OCI-LY1 (cell line): ENCODE results near the gene OSR1.

Experiments used
- H2AFZ ChIP-seq: fragments of 200-600 bp; sonication (generic), shearing (Covaris generic); 2 replicates; pipeline ENCODE4 v1.6.0; 2014; ENCODE audit warnings: antibody characterized with exemption, mild to moderate bottlenecking, low read length
- H3F3A ChIP-seq: fragments of 200-600 bp; sonication (generic), shearing (Covaris generic); 2 replicates; pipeline ENCODE4 v1.6.0; 2014; ENCODE audit warnings: mild to moderate bottlenecking, antibody characterized with exemption, low read length, moderate library complexity; ENCODE audit not compliant: insufficient read depth
- H3K27ac ChIP-seq: fragments of 200-600 bp; sonication (generic); 2 replicates; pipeline ENCODE4 v1.5.1; 2014; ENCODE audit warnings: low read length, mixed run types, mild to moderate bottlenecking, low read depth; ENCODE audit not compliant: poor library complexity, severe bottlenecking
- H3K27me3 ChIP-seq: fragments of 200-600 bp; sonication (generic); 2 replicates; pipeline ENCODE4 v1.6.0; 2014; ENCODE audit warnings: antibody characterized with exemption, mild to moderate bottlenecking, low read length, moderate library complexity; ENCODE audit not compliant: insufficient read depth
- H3K36me3 ChIP-seq: fragments of 200-600 bp; sonication (generic); 2 replicates; pipeline ENCODE4 v1.6.1; 2014; ENCODE audit warnings: mild to moderate bottlenecking, antibody characterized with exemption, low read length, moderate library complexity, mixed read lengths; ENCODE audit not compliant: insufficient read depth
- H3K4me1 ChIP-seq: fragments of 200-600 bp; sonication (generic); 2 replicates; pipeline ENCODE4 v1.5.1; 2014; ENCODE audit warnings: mild to moderate bottlenecking, low read length, moderate library complexity; ENCODE audit not compliant: insufficient read depth, severe bottlenecking
- H3K4me2 ChIP-seq: fragments of 200-600 bp; sonication (generic), shearing (Covaris generic); 2 replicates; pipeline ENCODE4 v1.6.1; 2014; ENCODE audit warnings: low read length
- H3K4me3 ChIP-seq: fragments of 200-600 bp; sonication (generic); 2 replicates; pipeline ENCODE4 v1.5.1; 2014; ENCODE audit warnings: low read length, low read depth, mild to moderate bottlenecking, mixed read lengths; ENCODE audit not compliant: poor library complexity, severe bottlenecking
- H3K79me2 ChIP-seq: fragments of 200-600 bp; shearing (Covaris generic); 2 replicates; pipeline ENCODE4 v1.6.1; 2016; ENCODE audit warnings: mixed run types, low read length, mixed read lengths; ENCODE audit not compliant: insufficient read depth
- H3K9ac ChIP-seq: fragments of 200-600 bp; sonication (generic), shearing (Covaris generic); 2 replicates; pipeline ENCODE4 v1.6.1; 2014; ENCODE audit warnings: mild to moderate bottlenecking, low read length, mixed read lengths
- H3K9me2 ChIP-seq: fragments of 200-600 bp; sonication (generic), shearing (Covaris generic); 2 replicates; pipeline ENCODE4 v1.6.1; 2014; ENCODE audit warnings: low read depth, mild to moderate bottlenecking, low read length, mixed read lengths
- H3K9me3 ChIP-seq: fragments of 200-600 bp; shearing (Covaris generic); 2 replicates; pipeline ENCODE4 v1.6.1; 2014; ENCODE audit warnings: low read length, mixed read lengths
- H4K20me1 ChIP-seq: fragments of 200-600 bp; sonication (generic), shearing (Covaris generic); 2 replicates; pipeline ENCODE4 v1.6.0; 2016; ENCODE audit warnings: mild to moderate bottlenecking, low read length; ENCODE audit not compliant: insufficient read depth
- CTCF ChIP-seq: fragments of 200-600 bp; sonication (generic), shearing (Covaris generic); IDR thresholded peaks from 2 replicates; pipeline ENCODE4 v1.5.1; 2017; ENCODE audit warnings: mild to moderate bottlenecking, antibody characterized with exemption, low read length, moderate library complexity, mixed read lengths
- EZH2 ChIP-seq: fragments of 200-600 bp; sonication (generic), shearing (Covaris generic); IDR thresholded peaks from 2 replicates; pipeline ENCODE4 v1.8.0; 2017; ENCODE audit warnings: borderline replicate concordance, mixed run types, mild to moderate bottlenecking, antibody characterized with exemption, low read length, moderate library complexity, mixed read lengths

The OSR1 gene

DNA sequence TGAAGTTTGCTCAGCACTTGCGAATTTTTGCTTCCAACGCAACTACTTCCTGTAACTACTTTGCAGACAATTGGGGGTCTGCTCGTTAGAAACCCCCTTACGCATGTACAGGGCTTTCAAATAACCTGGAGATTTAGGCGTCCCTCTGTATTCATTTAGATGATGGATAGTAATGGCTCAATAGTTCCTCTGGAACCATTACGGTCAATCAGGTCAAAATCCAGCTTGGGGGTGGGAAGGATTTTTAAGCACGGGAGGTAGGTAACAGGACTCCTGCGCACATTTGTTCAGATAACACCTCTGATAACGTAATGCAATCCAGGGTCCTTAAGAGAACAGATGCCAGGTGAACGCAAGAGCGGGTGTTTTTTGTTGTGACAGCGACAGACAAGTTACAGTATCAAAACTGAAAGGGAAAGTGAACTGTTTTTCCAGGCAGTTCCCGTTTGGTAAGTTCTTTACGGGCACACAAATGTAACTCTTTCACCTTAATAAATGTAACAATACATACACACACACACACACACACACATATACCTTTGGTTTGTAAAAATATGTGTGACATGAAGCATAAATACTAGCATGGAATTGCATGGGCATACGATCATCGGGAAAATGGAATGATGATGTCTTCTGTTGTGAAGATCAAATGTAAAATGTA lies 3.8 kb upstream of the OSR1 start:
- Histone ChIP-seq H3K9ac (no peak overlapping the region), H3K4me2 (peak overlapping the region; percentile 44), H3K27me3 (peaks cover 4% of the 10 kb centered on the region; the same call in 1 of the 2 replicates), H3K4me1 (peaks cover 11% of the 10 kb centered on the region), H3F3A (no peaks in the 10 kb centered on the region), H3K36me3 (no peaks in the 10 kb centered on the region), H3K9me2 (no peaks in the 10 kb centered on the region), H3K27ac (no peak overlapping the region), H4K20me1 (no peaks in the 10 kb centered on the region), H3K79me2 (no peaks in the 10 kb centered on the region), H3K9me3 (no peaks in the 10 kb centered on the region), H2AFZ (no peak overlapping the region), H3K4me3 (peak overlapping the region; percentile 41)
- TF ChIP-seq EZH2 (no peak), CTCF (no peak)

DNA sequence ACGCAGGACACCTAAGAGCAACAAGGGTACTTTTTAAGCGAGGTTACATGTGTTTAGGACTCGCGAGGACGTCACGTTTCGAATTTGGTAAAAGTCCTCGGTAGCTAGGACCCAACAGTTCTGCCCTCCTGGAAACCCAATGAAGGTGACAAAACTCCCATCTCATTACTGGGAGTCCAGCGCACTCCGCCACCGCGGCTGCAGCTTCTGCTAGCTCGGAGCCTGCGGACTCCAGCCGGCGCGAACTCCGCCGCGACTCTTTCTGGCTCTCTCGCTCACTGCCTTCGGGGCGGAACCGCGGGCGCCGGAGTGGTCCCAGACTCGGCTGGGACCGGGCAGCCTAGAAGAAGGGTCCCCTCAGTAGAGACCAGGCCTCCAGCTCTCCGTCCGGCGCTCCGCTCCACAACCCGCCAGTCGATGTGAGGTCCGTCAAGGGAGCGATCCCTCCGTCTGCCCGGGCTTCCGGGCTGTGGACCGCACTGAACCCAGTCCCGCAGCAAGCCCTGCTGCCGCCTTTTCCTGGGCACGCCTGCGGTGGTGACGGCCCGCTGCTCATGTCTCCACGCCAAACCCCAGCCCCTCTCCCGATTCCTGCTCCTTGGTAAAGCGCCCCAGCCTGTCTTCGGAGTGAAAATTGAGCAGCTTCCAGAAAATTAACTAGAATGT lies 3.0 kb upstream of the OSR1 start:
- no peak overlapping the region for H3K27ac ChIP-seq
- H3K4me1 ChIP-seq, result peaks cover 11% of the 10 kb centered on the region
- no peaks in the 10 kb centered on the region for H4K20me1 ChIP-seq
- no peaks in the 10 kb centered on the region for H3K36me3 ChIP-seq
- TF ChIP-seq CTCF (no peak), EZH2 (no peak)
- H2AFZ ChIP-seq, result no peak overlapping the region
- no peaks in the 10 kb centered on the region for H3K9me2 ChIP-seq
- H3K4me2 ChIP-seq, result no peak overlapping the region
- H3F3A ChIP-seq, result no peaks in the 10 kb centered on the region
- H3K9ac ChIP-seq, result no peak overlapping the region
- H3K27me3 ChIP-seq, result peaks cover 4% of the 10 kb centered on the region; the same call in 1 of the 2 replicates
- no peak overlapping the region for H3K4me3 ChIP-seq
- H3K79me2 ChIP-seq, result no peaks in the 10 kb centered on the region
- H3K9me3 ChIP-seq, result no peaks in the 10 kb centered on the region

DNA sequence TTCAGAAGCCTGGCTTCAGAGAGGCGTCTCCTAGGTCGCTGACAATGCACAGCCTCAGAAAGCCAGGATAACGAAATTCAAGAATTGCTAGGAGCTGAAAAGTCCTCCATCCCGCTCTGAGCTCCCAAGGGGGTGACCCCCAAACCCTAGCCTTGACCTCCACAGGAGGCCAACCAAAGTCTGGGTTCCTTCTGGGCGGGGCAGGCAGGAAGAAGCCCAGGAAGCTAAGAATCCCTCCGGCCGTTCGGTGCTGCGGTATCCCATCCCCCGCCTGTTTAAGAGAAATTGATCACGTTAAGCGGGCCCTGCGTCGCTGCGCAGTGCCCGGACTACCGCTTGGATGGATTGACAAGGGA lies 2.5 kb upstream of the OSR1 start:
- TF ChIP-seq CTCF (no peak), EZH2 (no peak)
- Histone ChIP-seq H2AFZ (no peak overlapping the region), H3K27ac (no peak overlapping the region)

More for the DNA sequence above, 2.5 kb upstream of the OSR1 start:
- Histone ChIP-seq H3K9me2 (no peaks in the 10 kb centered on the region), H3K9me3 (no peaks in the 10 kb centered on the region), H3K79me2 (no peaks in the 10 kb centered on the region), H3F3A (no peaks in the 10 kb centered on the region), H3K36me3 (no peaks in the 10 kb centered on the region), H3K4me1 (peaks cover 11% of the 10 kb centered on the region), H3K4me3 (no peak overlapping the region), H3K4me2 (no peak overlapping the region), H3K9ac (no peak overlapping the region), H3K27me3 (peaks cover 4% of the 10 kb centered on the region; the same call in 1 of the 2 replicates), H4K20me1 (no peaks in the 10 kb centered on the region)
